Hair follicle dermal papilla cell (primary cell): ENCODE data around the gene LILRB3. TPM values are rescaled to one million over a fixed set of nuclear protein-coding genes. Genes with fewer than 3 reads are reported as not detected.

Experiments used
- small RNA-seq: library from RNA; depleted of rRNA; stranded (forward); fragments of <200 nt; gene quantifications from one replicate; pipeline ENCODE3, GENCODE V24; 2012
- total RNA-seq: library from RNA; depleted of rRNA; stranded (reverse); fragments of >200 nt; gene quantifications from 2 replicates; pipeline ENCODE4 v1.2.3, GENCODE V29; 2012

The LILRB3 gene
- not detected in 2 replicates for total RNA-seq

GRCh38 chr19:54222474-54223276 lies at the start of gene LILRB3:
TSS of gene LILRB3 (minus strand) at chr19:54223007. CDS start at chr19:54222976, 31 bp downstream.

GRCh38 chr19:54257116-54257480 lies 34.3 kb upstream of the LILRB3 start, which contains the start of gene LILRB5:
TSS of gene LILRB5 (minus strand) at chr19:54257273. CDS start at chr19:54257193, 80 bp downstream.

GRCh38 chr19:54242646-54243045 lies 19.8 kb upstream of the LILRB3 start, which contains the start of gene LILRA6:
TSS of gene LILRA6 (minus strand) at chr19:54242790.

GRCh38 chr19:54191011-54191810 lies 31.6 kb downstream of the LILRB3 start, which contains the start of gene TSEN34:
TSS of gene TSEN34 (plus strand) at chr19:54191308. CDS start at chr19:54191365, 57 bp downstream.

GRCh38 chr19:54189145-54189734 lies 33.6 kb downstream of the LILRB3 start, which contains the start of gene MBOAT7:
TSS of gene MBOAT7 (minus strand) at chr19:54189580. CDS start at chr19:54188508, 1,072 bp downstream.

GRCh38 chr19:54172471-54173358 lies 50.1 kb downstream of the LILRB3 start, which contains the start of gene TMC4:
TSS of gene TMC4 (minus strand) at chr19:54173160. CDS start at chr19:54173117, 43 bp downstream.

Small RNAs within 50 kb of the gene (small RNA-seq; reads per million reads assigned to genes)
- gene RNU6-1307P: not detected

Other genes starting within 250 kb of the LILRB3 start
- not detected in 2 replicates for gene CACNG6, start 231.4 kb downstream of the LILRB3 start, total RNA-seq
- not detected in 2 replicates for gene VSTM1, start 159.1 kb downstream of the LILRB3 start, total RNA-seq
- gene TARM1, start 141.6 kb downstream of the LILRB3 start, total RNA-seq: not detected in 2 replicates
- 0.16 and 0.36 TPM in 2 replicates for gene OSCAR, start 122.2 kb downstream of the LILRB3 start, total RNA-seq
- 5.7 and 6.2 TPM in 2 replicates for gene NDUFA3, start 120.2 kb downstream of the LILRB3 start, total RNA-seq
- gene TFPT, start 107.3 kb downstream of the LILRB3 start, total RNA-seq: 7.7 and 9.7 TPM in 2 replicates
- 41.4 and 44.5 TPM in 2 replicates for gene PRPF31, start 107.3 kb downstream of the LILRB3 start, total RNA-seq
- gene CNOT3, start 85.2 kb downstream of the LILRB3 start, total RNA-seq: 15.1 and 16.5 TPM in 2 replicates
- 3.2 and 3.5 TPM in 2 replicates for gene LENG1, start 63.3 kb downstream of the LILRB3 start, total RNA-seq
- gene TMC4, start 49.8 kb downstream of the LILRB3 start, total RNA-seq: 0.36 and 1.5 TPM in 2 replicates
- 19.1 and 32.5 TPM in 2 replicates for gene MBOAT7, start 33.4 kb downstream of the LILRB3 start, total RNA-seq
- 56.0 and 64.7 TPM in 2 replicates for gene TSEN34, start 31.7 kb downstream of the LILRB3 start, total RNA-seq
- 1,123 and 1,387 TPM in 2 replicates for gene RPS9, start 22.1 kb downstream of the LILRB3 start, total RNA-seq
- gene LILRA6, start 19.8 kb upstream of the LILRB3 start, total RNA-seq: not detected in 2 replicates
- gene LILRB5, start 34.3 kb upstream of the LILRB3 start, total RNA-seq: not detected in 2 replicates
- gene LILRB2, start 58.1 kb upstream of the LILRB3 start, total RNA-seq: not detected in 2 replicates
- not detected in 2 replicates for gene LILRA5, start 90.2 kb upstream of the LILRB3 start, total RNA-seq
- gene LILRA4, start 116.2 kb upstream of the LILRB3 start, total RNA-seq: not detected in 2 replicates
- 0.16 TPM in 1 of 2 replicates, not detected in the other for gene LAIR1, start 141.9 kb upstream of the LILRB3 start, total RNA-seq
- not detected in 2 replicates for gene TTYH1, start 192.5 kb upstream of the LILRB3 start, total RNA-seq
- gene LENG8, start 226.2 kb upstream of the LILRB3 start, total RNA-seq: 79.0 and 79.4 TPM in 2 replicates
- 16.9 and 20.6 TPM in 2 replicates for gene LENG9, start 240.8 kb upstream of the LILRB3 start, total RNA-seq